22Rv1 (cell line): ENCODE results near the gene EXOSC1.
A peak's percentile ranks its signal among the peaks of the same experiment; 100 is the strongest.

Experiments
- H3K27ac ChIP-seq: fragments of 450-650 bp; 2 replicates; pipeline ENCODE4 v1.5.1; 2017
- CTCF ChIP-seq: fragments of 450-650 bp; IDR thresholded peaks from 2 replicates; pipeline ENCODE4 v1.5.1; 2017; ENCODE audit warnings: mild to moderate bottlenecking
- ZFX ChIP-seq: fragments of 450-650 bp; IDR thresholded peaks from 2 replicates; pipeline ENCODE4 v1.6.1; 2017; ENCODE audit warnings: antibody characterized with exemption, borderline replicate concordance

EXOSC1 gene

GRCh38 chr10:97466755-97467154, 20.9 kb upstream of the EXOSC1 start:
- TF ChIP-seq ZFX: no peak
- no peak for TF ChIP-seq CTCF
- H3K27ac ChIP-seq: no peak overlapping the region

DNA sequence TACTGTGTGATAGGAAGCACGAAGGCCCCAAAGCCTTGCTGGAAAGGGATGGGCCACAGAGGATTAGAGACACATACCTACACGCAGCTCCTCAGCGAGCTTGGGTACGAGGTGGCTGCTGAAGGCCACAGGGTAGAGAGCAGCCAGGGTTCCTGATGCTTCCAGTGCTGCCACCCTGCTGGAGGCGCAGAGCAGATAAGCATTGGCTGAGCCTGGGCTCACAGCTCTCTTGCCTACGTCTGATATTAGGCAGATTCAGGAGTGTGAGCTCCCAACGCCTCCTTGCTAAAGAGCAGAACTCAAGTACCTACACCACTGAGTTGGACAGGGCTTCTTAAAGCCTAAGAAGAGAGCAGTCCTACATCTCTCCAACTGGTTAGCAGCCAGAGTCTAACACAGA, 20.2 kb upstream of the EXOSC1 start:
- H3K27ac ChIP-seq: no peak overlapping the region
- TF ChIP-seq CTCF (no peak), ZFX (no peak)

GRCh38 chr10:97464226-97464625, 18.4 kb upstream of the EXOSC1 start:
- H3K27ac ChIP-seq: peak overlapping the region; percentile 43; the same call in 1 of the 2 replicates

DNA sequence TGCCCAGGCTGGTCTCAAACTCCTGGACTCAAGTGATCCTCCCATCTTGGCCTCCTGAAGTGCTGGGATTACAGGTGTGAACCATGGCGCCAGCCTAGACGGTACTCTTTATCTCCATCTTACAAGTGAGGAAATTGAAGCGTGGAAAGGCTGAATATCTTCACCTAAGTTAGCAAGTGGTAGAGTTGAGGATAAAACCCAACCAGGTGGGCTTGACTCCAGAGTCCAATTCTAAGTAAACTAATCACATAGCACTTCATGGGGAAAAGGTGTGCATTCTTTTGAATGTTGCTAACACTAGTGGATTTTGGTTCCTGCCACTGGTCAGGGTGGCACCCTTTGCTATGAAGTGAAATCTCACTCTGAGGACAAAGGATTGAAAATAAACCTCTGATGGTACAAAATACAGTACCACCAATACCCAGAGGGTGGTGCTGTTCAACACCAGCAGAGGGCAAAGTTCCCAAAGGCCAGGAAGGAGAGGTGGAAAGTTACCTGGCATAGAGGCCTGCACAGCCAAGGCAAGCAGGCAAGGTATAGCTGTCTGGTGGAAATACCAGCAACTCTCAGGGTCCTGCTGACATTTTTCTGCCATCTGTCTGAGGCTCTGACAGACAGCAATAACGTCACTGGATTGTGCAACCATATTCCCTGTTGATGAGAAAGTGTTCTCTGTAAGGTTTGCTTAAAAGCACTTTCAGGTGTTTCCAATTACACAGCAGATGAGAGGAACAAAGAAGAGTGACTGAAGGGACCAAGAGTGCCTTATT, 17.7 kb upstream of the EXOSC1 start:
- peak overlapping the region; percentile 43; the same call in 1 of the 2 replicates for H3K27ac ChIP-seq
- TF ChIP-seq ZFX (no peak), CTCF (peak; percentile 91)

More at GRCh38 chr10:97464226-97464625, 18.4 kb upstream of the EXOSC1 start:
- no peak for TF ChIP-seq CTCF
- no peak for TF ChIP-seq ZFX

DNA sequence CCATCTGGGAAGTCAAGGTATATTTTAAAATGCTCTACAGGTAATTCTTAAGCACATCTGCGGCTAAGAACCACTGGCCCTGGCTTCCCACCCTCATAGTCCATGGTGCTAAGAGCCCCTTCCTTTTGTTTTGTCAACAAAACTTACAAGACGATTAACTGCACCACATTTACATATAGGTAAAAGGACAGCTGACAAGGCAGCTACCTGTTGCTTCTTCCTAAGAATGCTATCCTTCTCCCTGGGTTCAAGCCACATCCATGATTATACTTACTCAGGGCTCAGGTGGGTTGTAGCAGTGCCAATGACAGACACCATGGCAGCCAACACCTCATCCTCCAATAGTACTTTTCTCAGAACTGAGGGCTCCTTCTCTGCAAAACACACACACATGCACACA, 16.5 kb upstream of the EXOSC1 start:
- H3K27ac ChIP-seq: no peak overlapping the region
- TF ChIP-seq CTCF: no peak
- TF ChIP-seq ZFX: no peak

DNA sequence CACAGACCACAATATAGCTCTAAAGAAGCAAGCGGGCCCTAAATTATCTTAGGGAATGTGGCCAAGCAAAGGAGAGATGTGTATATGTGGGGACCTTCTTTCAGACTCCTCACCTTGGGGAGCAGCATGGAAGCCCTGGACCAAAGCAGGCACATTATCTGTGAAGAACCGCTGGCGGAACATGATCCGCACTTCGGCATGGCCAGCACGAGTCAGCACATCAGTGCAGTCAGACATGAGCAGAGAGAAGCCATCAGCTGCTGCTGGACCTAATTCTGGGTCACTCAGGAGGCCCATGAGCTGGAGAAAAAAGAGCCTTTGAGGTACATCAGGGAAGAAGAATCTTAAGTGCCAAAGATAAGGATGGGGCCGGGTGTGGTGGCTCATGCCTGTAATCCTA, 14.1 kb upstream of the EXOSC1 start:
- TF ChIP-seq CTCF: no peak
- TF ChIP-seq ZFX: no peak
- H3K27ac ChIP-seq: no peak overlapping the region

- no peak overlapping the region for H3K27ac ChIP-seq
- TF ChIP-seq ZFX: no peak
- TF ChIP-seq CTCF: no peak
These were observed 13.3 kb upstream of the EXOSC1 start for GRCh38 chr10:97459111-97459510.
